Caki2 (cell line): ENCODE measurements around the gene HTT. TPM values are rescaled to one million over a fixed set of nuclear protein-coding genes. Genes with fewer than 3 reads are reported as not detected.

Source experiments
- DNase-seq: peaks from one replicate; pipeline ENCODE4 v3.0.0-alpha.2; 2015; ENCODE audit warnings: low read depth
- in situ Hi-C: cut with HindIII; loops from 2 replicates; pipeline ENCODE4 v1.10.0; 2016; ENCODE audit warnings: low sequenced_read_pairs, low pct_unique_long_range_greater_than_20kb, mixed read lengths
- total RNA-seq: library from RNA; depleted of rRNA; stranded (reverse); fragments of >200 nt; shearing (Covaris generic); gene quantifications from 2 replicates; pipeline ENCODE4 v1.2.3, GENCODE V29; 2014; ENCODE audit warnings: low replicate concordance

Gene HTT
- total RNA-seq, 1 experiment from 2014 or later: 20.7 TPM

- no peak for DNase-seq
- in situ Hi-C loops: no loop called here
Measured at GRCh38 chr4:3179126-3179706, 104.7 kb downstream of the HTT start.

GRCh38 chr4:3183008-3183407 is 108.5 kb downstream of the HTT start:
- in situ Hi-C loops: no loop called here
- DNase-seq: no peak

- in situ Hi-C loops: no loop called here
- DNase-seq: no peak
Measured at GRCh38 chr4:3184725-3185124, 110.2 kb downstream of the HTT start.

- DNase-seq: no peak
- in situ Hi-C loops: no loop called here
Measured at GRCh38 chr4:3186609-3187008, 112.1 kb downstream of the HTT start.

- in situ Hi-C loops: no loop called here
- DNase-seq: no peak
Measured at GRCh38 chr4:3188118-3188517, 113.6 kb downstream of the HTT start.

GRCh38 chr4:3189459-3189858 is 115.0 kb downstream of the HTT start:
- in situ Hi-C loops: no loop called here
- DNase-seq: no peak

- in situ Hi-C loops: no loop called here
- DNase-seq: no peak
Measured at GRCh38 chr4:3190549-3190948, 116.1 kb downstream of the HTT start.

GRCh38 chr4:3192188-3192587 is 117.7 kb downstream of the HTT start:
- in situ Hi-C loops: no loop called here
- DNase-seq: no peak

- in situ Hi-C loops: no loop called here
- no peak for DNase-seq
Measured at GRCh38 chr4:3192827-3193226, 118.3 kb downstream of the HTT start.

GRCh38 chr4:3193531-3194203 is 119.2 kb downstream of the HTT start:
- in situ Hi-C loops: no loop called here
- DNase-seq: peak; percentile 8

- in situ Hi-C loops: no loop called here
- no peak for DNase-seq
Measured at GRCh38 chr4:3196670-3197359, 122.3 kb downstream of the HTT start.

- in situ Hi-C loops: no loop called here
- DNase-seq: no peak
Measured at GRCh38 chr4:3197366-3198105, 123.1 kb downstream of the HTT start.

- in situ Hi-C loops: no loop called here
- no peak for DNase-seq
Measured at GRCh38 chr4:3198906-3199305, 124.4 kb downstream of the HTT start.

GRCh38 chr4:3199653-3200422 is 125.4 kb downstream of the HTT start:
- in situ Hi-C loops: no loop called here
- DNase-seq: no peak

- DNase-seq: no peak
- in situ Hi-C loops: no loop called here
Measured at GRCh38 chr4:3200423-3201090, 126.1 kb downstream of the HTT start.

- in situ Hi-C loops: no loop called here
- DNase-seq: no peak
Measured at GRCh38 chr4:3201718-3202702, 127.5 kb downstream of the HTT start.
